Esophagus squamous epithelium (tissue), 4 donors: ENCODE results near the gene SNX14.

ENCODE experiments used
- CTCF ChIP-seq, 6 experiments: fragments of 450-650 bp in 4 of 6; fragments of 200-600 bp in 2 of 6; sonication (generic) in 2 of 6; IDR thresholded peaks; one replicate each; pipeline ENCODE4 v1.5.1; 2016 to 2019; ENCODE audit warnings: antibody characterized with exemption in 6 of 6, mild to moderate bottlenecking in 4 of 6, moderate library complexity in 4 of 6
- POLR2A ChIP-seq, 4 donors: fragments of 450-650 bp; IDR thresholded peaks; one replicate each; pipeline ENCODE4 v1.6.1; 2017; ENCODE audit warnings: antibody characterized with exemption in 4 of 4, mild to moderate bottlenecking in 4 of 4, moderate library complexity in 3 of 4

- TF ChIP-seq CTCF (IDR thresholded peaks at IDR 0.05) (no peak), POLR2A (IDR thresholded peaks at IDR 0.05) (no peak)
These were observed 41.0 kb downstream of the SNX14 start for GRCh38 chr6:85552652-85553051.
